Upper lobe of left lung (tissue), 4 donors: ENCODE results near the gene SPAG16.

ENCODE experiments used
- CTCF ChIP-seq, 6 experiments: fragments of 450-650 bp in 4 of 6; fragments of 200-600 bp in 2 of 6; sonication (generic) in 2 of 6; IDR thresholded peaks; one replicate each; pipeline ENCODE4 v1.5.1; 2016 to 2019; ENCODE audit warnings: antibody characterized with exemption in 6 of 6
- EP300 ChIP-seq, 4 donors: sonication (generic); formaldehyde crosslinking; IDR thresholded peaks; one replicate each; pipeline ENCODE4 v1.5.1; 2017; ENCODE audit warnings: antibody characterized with exemption in 4 of 4, control low read depth in 2 of 4

GRCh38 chr2:214395040-214395439, 1110.8 kb downstream of the SPAG16 start:
- TF ChIP-seq EP300 (IDR thresholded peaks at IDR 0.05) (no peak), CTCF (IDR thresholded peaks at IDR 0.05) (no peak)
